NCI-H146 treated with DMSO at 0.1 percent for 48 hours (cell line): ENCODE results near the gene GNG3.
"Not testable (repeated sequence)": the region's sequence is repeated elsewhere in the genome, so short reads cannot be mapped to it uniquely, and the experiment has no call there.

ENCODE experiments used
- DNase-seq: peaks from one replicate; lab custom pipeline; 2025; ENCODE audit not compliant: unreplicated experiment; lab: John Stamatoyannopoulos, UW

The GNG3 gene

GRCh38 chr11:62687508-62688396 is 19.7 kb upstream of the GNG3 start:
- DNase-seq = no peak

- DNase-seq = no peak
Observed at GRCh38 chr11:62688491-62688890, 19.0 kb upstream of the GNG3 start.

GRCh38 chr11:62689421-62690183 is 17.9 kb upstream of the GNG3 start, which contains the start of gene LRRN4CL:
LRRN4CL (minus strand) TSS chr11:62689530; CDS start chr11:62688508, 1,022 bp downstream.
- DNase-seq = no peak

- not testable (repeated sequence) for DNase-seq
Observed at GRCh38 chr11:62693624-62694023, 13.9 kb upstream of the GNG3 start.

GRCh38 chr11:62694455-62695167 is 12.9 kb upstream of the GNG3 start:
- peak; percentile 25 for DNase-seq

GRCh38 chr11:62702246-62702645 is 5.2 kb upstream of the GNG3 start:
- no peak for DNase-seq

GRCh38 chr11:62703921-62704320 is 3.6 kb upstream of the GNG3 start:
- not testable (repeated sequence) for DNase-seq

- peak; percentile 37 for DNase-seq
Observed at GRCh38 chr11:62705413-62705812, 2.1 kb upstream of the GNG3 start.

GRCh38 chr11:62705880-62706849 is 1.3 kb upstream of the GNG3 start:
- peak; percentile 89 for DNase-seq

GRCh38 chr11:62706850-62707247 is 627 bp upstream of the GNG3 start:
- DNase-seq = no peak

GRCh38 chr11:62708392-62708791 is 916 bp downstream of the GNG3 start:
- no peak for DNase-seq

- peak; percentile 77 for DNase-seq
Observed at GRCh38 chr11:62708793-62709192, 1.3 kb downstream of the GNG3 start.

- DNase-seq = peak; percentile 97
Observed at GRCh38 chr11:62709247-62710000, 1.9 kb downstream of the GNG3 start.

- no peak for DNase-seq
Observed at GRCh38 chr11:62710001-62710345, 2.5 kb downstream of the GNG3 start.

GRCh38 chr11:62712276-62712812 is 4.9 kb downstream of the GNG3 start:
- no peak for DNase-seq

GRCh38 chr11:62712861-62713260 is 5.4 kb downstream of the GNG3 start:
- DNase-seq = no peak

- DNase-seq = no peak
Observed at GRCh38 chr11:62713343-62713742, 5.9 kb downstream of the GNG3 start.

- no peak for DNase-seq
Observed at GRCh38 chr11:62715150-62716130, 8.0 kb downstream of the GNG3 start.
